Activated naive CD4-positive, alpha-beta T cell treated with anti-CD3 and anti-CD28 coated beads, Interleukin-2, amount 10 ng/mL, durations not matched to agents 7 days and 5 days (primary cell): ENCODE measurements around the gene NUP210.

Source experiments
- CTCF ChIA-PET: fragments of 350-600 bp; sonication (Branson Sonifier 250); formaldehyde crosslinking; loops from one replicate; lab custom pipeline; 2021; ENCODE audit warnings: antibody characterized with exemption; lab: Charles Lee
- DNase-seq: peaks from one replicate; pipeline ENCODE4 v3.0.0-alpha.2; 2020
- H3K27ac Mint-ChIP-seq: one replicate; pipeline ENCODE4 v1.8.0; 2021; ENCODE audit warnings: mild to moderate bottlenecking, moderate library complexity, mixed read lengths
- H3K27me3 Mint-ChIP-seq: one replicate; pipeline ENCODE4 v1.8.0; 2021; ENCODE audit warnings: mild to moderate bottlenecking, mixed read lengths
- H3K36me3 Mint-ChIP-seq: one replicate; pipeline ENCODE4 v1.8.0; 2021; ENCODE audit warnings: mixed read lengths
- H3K4me1 Mint-ChIP-seq: one replicate; pipeline ENCODE4 v1.8.0; 2021; ENCODE audit warnings: mixed read lengths
- H3K4me3 Mint-ChIP-seq: one replicate; pipeline ENCODE4 v1.8.0; 2021; ENCODE audit warnings: mild to moderate bottlenecking, moderate library complexity, mixed read lengths
- H3K9me3 Mint-ChIP-seq: one replicate; pipeline ENCODE4 v1.8.0; 2021; ENCODE audit warnings: mixed read lengths

NUP210 gene

GRCh38 chr3:13407926-13408325 is 12.2 kb downstream of the NUP210 start:
- no peak overlapping the region for H3K27ac Mint-ChIP-seq

GRCh38 chr3:13407475-13407874 is 12.6 kb downstream of the NUP210 start:
- Mint-ChIP-seq H3K4me3 (no peak overlapping the region), H3K27me3 (no peaks in the 10 kb centered on the region), H3K9me3 (peaks cover 16% of the 10 kb centered on the region), H3K4me1 (peaks cover 20% of the 10 kb centered on the region), H3K27ac (peak overlapping the region; percentile 2), H3K36me3 (peaks cover 50% of the 10 kb centered on the region)
- CTCF ChIA-PET, result interaction anchor here (1.7 to 2.9 kb wide), 2 partner anchors 9 to 45 kb away, joined by 5 to 10 read pairs; no protein-coding TSS in a partner anchor
- no peak for DNase-seq

More at GRCh38 chr3:13407926-13408325, 12.2 kb downstream of the NUP210 start:
- Mint-ChIP-seq H3K36me3 (peaks cover 47% of the 10 kb centered on the region), H3K27me3 (no peaks in the 10 kb centered on the region), H3K4me3 (no peak overlapping the region), H3K9me3 (peaks cover 16% of the 10 kb centered on the region), H3K4me1 (peaks cover 21% of the 10 kb centered on the region)
- CTCF ChIA-PET, result interaction anchor here (1.7 to 2.9 kb wide), 2 partner anchors 9 to 45 kb away, joined by 5 to 10 read pairs; no protein-coding TSS in a partner anchor
- no peak for DNase-seq

- Mint-ChIP-seq H3K27me3 (no peaks in the 10 kb centered on the region), H3K9me3 (peaks cover 16% of the 10 kb centered on the region), H3K4me3 (no peak overlapping the region), H3K4me1 (peaks cover 18% of the 10 kb centered on the region), H3K27ac (no peak overlapping the region), H3K36me3 (peaks cover 51% of the 10 kb centered on the region)
- no peak for DNase-seq
- CTCF ChIA-PET, result interaction anchor here (1.2 to 1.7 kb wide), 3 partner anchors 11 to 458 kb away, joined by 3 to 4 read pairs (median 3); no protein-coding TSS in a partner anchor
These were observed 13.9 kb downstream of the NUP210 start for GRCh38 chr3:13406190-13406589.

- H3K27ac Mint-ChIP-seq, result no peak overlapping the region
- no peak overlapping the region for H3K4me3 Mint-ChIP-seq
- peaks cover 15% of the 10 kb centered on the region for H3K4me1 Mint-ChIP-seq
- CTCF ChIA-PET, result interaction anchor here (0.7 to 1.7 kb wide), 6 partner anchors 11 to 458 kb away, joined by 3 to 4 read pairs (median 3); no protein-coding TSS in a partner anchor
- peaks cover 49% of the 10 kb centered on the region for H3K36me3 Mint-ChIP-seq
- no peak for DNase-seq
- no peaks in the 10 kb centered on the region for H3K27me3 Mint-ChIP-seq
- H3K9me3 Mint-ChIP-seq, result peaks cover 16% of the 10 kb centered on the region
These were observed 14.5 kb downstream of the NUP210 start for GRCh38 chr3:13405614-13406013.

- CTCF ChIA-PET, result interaction anchor here (0.9 to 1.7 kb wide), 5 partner anchors 11 to 457 kb away, joined by 3 to 4 read pairs (median 3); no protein-coding TSS in a partner anchor
- Mint-ChIP-seq H3K27ac (no peak overlapping the region), H3K4me3 (no peak overlapping the region), H3K36me3 (peaks cover 48% of the 10 kb centered on the region), H3K9me3 (peaks cover 16% of the 10 kb centered on the region), H3K4me1 (peaks cover 15% of the 10 kb centered on the region), H3K27me3 (no peaks in the 10 kb centered on the region)
- no peak for DNase-seq
These were observed 15.3 kb downstream of the NUP210 start for GRCh38 chr3:13404626-13405452.

- no peak for DNase-seq
- H3K27ac Mint-ChIP-seq, result peak overlapping the region; percentile 46
- H3K4me3 Mint-ChIP-seq, result no peak overlapping the region
- H3K4me1 Mint-ChIP-seq, result peaks cover 15% of the 10 kb centered on the region
- H3K9me3 Mint-ChIP-seq, result peaks cover 12% of the 10 kb centered on the region
- H3K36me3 Mint-ChIP-seq, result peaks cover 40% of the 10 kb centered on the region
- no peaks in the 10 kb centered on the region for H3K27me3 Mint-ChIP-seq
- CTCF ChIA-PET, result interaction anchor here (1.5 kb wide), 1 partner anchor 49 kb away, joined by 4 read pairs; no protein-coding TSS in a partner anchor
These were observed 16.3 kb downstream of the NUP210 start for GRCh38 chr3:13403847-13404246.

GRCh38 chr3:13403213-13403819 is 16.8 kb downstream of the NUP210 start:
- Mint-ChIP-seq H3K4me3 (no peak overlapping the region), H3K27ac (no peak overlapping the region), H3K36me3 (peaks cover 38% of the 10 kb centered on the region), H3K4me1 (peaks cover 15% of the 10 kb centered on the region), H3K9me3 (peaks cover 8% of the 10 kb centered on the region), H3K27me3 (no peaks in the 10 kb centered on the region)
- DNase-seq, result no peak
- CTCF ChIA-PET, result interaction anchor here (1.5 kb wide), 1 partner anchor 49 kb away, joined by 4 read pairs; no protein-coding TSS in a partner anchor

- peaks cover 38% of the 10 kb centered on the region for H3K36me3 Mint-ChIP-seq
- CTCF ChIA-PET, result no interaction called here
These were observed 19.0 kb downstream of the NUP210 start for GRCh38 chr3:13401149-13401548.

GRCh38 chr3:13400114-13400673 is 19.9 kb downstream of the NUP210 start:
- Mint-ChIP-seq H3K4me1 (peaks cover 7% of the 10 kb centered on the region), H3K27ac (no peak overlapping the region), H3K4me3 (no peak overlapping the region), H3K27me3 (no peaks in the 10 kb centered on the region), H3K9me3 (no peaks in the 10 kb centered on the region), H3K36me3 (peaks cover 46% of the 10 kb centered on the region)
- DNase-seq, result no peak
- CTCF ChIA-PET, result no interaction called here

More at GRCh38 chr3:13401149-13401548, 19.0 kb downstream of the NUP210 start:
- Mint-ChIP-seq H3K4me1 (peaks cover 7% of the 10 kb centered on the region), H3K4me3 (no peak overlapping the region), H3K27me3 (no peaks in the 10 kb centered on the region), H3K9me3 (no peaks in the 10 kb centered on the region), H3K27ac (peak overlapping the region; percentile 11)
- DNase-seq, result no peak

- H3K36me3 Mint-ChIP-seq, result peaks cover 49% of the 10 kb centered on the region
These were observed 20.5 kb downstream of the NUP210 start for GRCh38 chr3:13399603-13400002.

GRCh38 chr3:13397316-13397715 is 22.8 kb downstream of the NUP210 start:
- Mint-ChIP-seq H3K9me3 (no peaks in the 10 kb centered on the region), H3K36me3 (peaks cover 43% of the 10 kb centered on the region)

More at GRCh38 chr3:13399603-13400002, 20.5 kb downstream of the NUP210 start:
- Mint-ChIP-seq H3K9me3 (no peaks in the 10 kb centered on the region), H3K4me1 (peaks cover 7% of the 10 kb centered on the region), H3K27ac (no peak overlapping the region), H3K27me3 (no peaks in the 10 kb centered on the region), H3K4me3 (no peak overlapping the region)
- no peak for DNase-seq
- CTCF ChIA-PET, result no interaction called here

GRCh38 chr3:13394363-13394762 is 25.8 kb downstream of the NUP210 start:
- DNase-seq, result no peak
- H3K4me1 Mint-ChIP-seq, result peaks cover 7% of the 10 kb centered on the region
- peaks cover 62% of the 10 kb centered on the region for H3K36me3 Mint-ChIP-seq
- no peaks in the 10 kb centered on the region for H3K27me3 Mint-ChIP-seq
- no peak overlapping the region for H3K4me3 Mint-ChIP-seq
- CTCF ChIA-PET, result interaction anchor here (5.1 kb wide), 1 partner anchor 58 kb away, joined by 36 read pairs; no protein-coding TSS in a partner anchor
- H3K9me3 Mint-ChIP-seq, result no peaks in the 10 kb centered on the region
- H3K27ac Mint-ChIP-seq, result no peak overlapping the region

More at GRCh38 chr3:13397316-13397715, 22.8 kb downstream of the NUP210 start:
- no peak overlapping the region for H3K4me3 Mint-ChIP-seq
- peaks cover 2% of the 10 kb centered on the region for H3K4me1 Mint-ChIP-seq
- CTCF ChIA-PET, result interaction anchor here (1.7 kb wide), 1 partner anchor 56 kb away, joined by 5 read pairs; no protein-coding TSS in a partner anchor
- no peak overlapping the region for H3K27ac Mint-ChIP-seq
- no peak for DNase-seq
- H3K27me3 Mint-ChIP-seq, result no peaks in the 10 kb centered on the region

- H3K27ac Mint-ChIP-seq, result peak overlapping the region; percentile 7
- H3K27me3 Mint-ChIP-seq, result no peaks in the 10 kb centered on the region
- H3K9me3 Mint-ChIP-seq, result no peaks in the 10 kb centered on the region
- H3K4me1 Mint-ChIP-seq, result peaks cover 7% of the 10 kb centered on the region
- peaks cover 68% of the 10 kb centered on the region for H3K36me3 Mint-ChIP-seq
- H3K4me3 Mint-ChIP-seq, result no peak overlapping the region
- DNase-seq, result no peak
- CTCF ChIA-PET, result interaction anchor here (0.5 to 5.1 kb wide), 3 partner anchors 23 to 59 kb away, joined by 3 to 36 read pairs (median 3); no protein-coding TSS in a partner anchor
These were observed 26.4 kb downstream of the NUP210 start for GRCh38 chr3:13393427-13394360.
